ENCODE data around the gene FUOM. TPM values are rescaled to one million over a fixed set of nuclear protein-coding genes. Genes with fewer than 3 reads are reported as not detected.
A peak's percentile ranks its signal among the peaks of the same experiment; 100 is the strongest.

FUOM gene
- total RNA-seq, 1 donor from 2014 or later = 9.3 TPM

- peaks cover 7% of the 10 kb centered on the region for H3K27me3 Mint-ChIP-seq (ENCODE audit: insufficient read depth, low read depth)
- Histone ChIP-seq H3K4me2 (no peak overlapping the region), H3K27ac (no peak overlapping the region), H3K9ac (no peak overlapping the region), H3K4me3 (no peak overlapping the region), H3K9me3 (ENCODE audit: low read depth) (no peaks in the 10 kb centered on the region), H4K20me1 (ENCODE audit: low read depth) (no peaks in the 10 kb centered on the region), H3K27me3 (peaks cover 3% of the 10 kb centered on the region), H3K36me3 (no peaks in the 10 kb centered on the region), H2AFZ (replicated peaks) (no peak overlapping the region), H3K4me1 (no peaks in the 10 kb centered on the region), H3F3A (ENCODE audit: low read depth) (peaks cover 17% of the 10 kb centered on the region), H3K79me2 (ENCODE audit: low read depth) (no peaks in the 10 kb centered on the region)
- H3K4me3 Mint-ChIP-seq = peak overlapping the region; percentile 43
- no peaks in the 10 kb centered on the region for H3K9me3 Mint-ChIP-seq
- DNase-seq (ENCODE audit: low spot score) = no peak
- TF ChIP-seq EZH2 (IDR thresholded peaks at IDR 0.05) (no peak), EZH2phosphoT487 (IDR thresholded peaks at IDR 0.05) (no peak)
- TF ChIP-seq, protein P1, sequence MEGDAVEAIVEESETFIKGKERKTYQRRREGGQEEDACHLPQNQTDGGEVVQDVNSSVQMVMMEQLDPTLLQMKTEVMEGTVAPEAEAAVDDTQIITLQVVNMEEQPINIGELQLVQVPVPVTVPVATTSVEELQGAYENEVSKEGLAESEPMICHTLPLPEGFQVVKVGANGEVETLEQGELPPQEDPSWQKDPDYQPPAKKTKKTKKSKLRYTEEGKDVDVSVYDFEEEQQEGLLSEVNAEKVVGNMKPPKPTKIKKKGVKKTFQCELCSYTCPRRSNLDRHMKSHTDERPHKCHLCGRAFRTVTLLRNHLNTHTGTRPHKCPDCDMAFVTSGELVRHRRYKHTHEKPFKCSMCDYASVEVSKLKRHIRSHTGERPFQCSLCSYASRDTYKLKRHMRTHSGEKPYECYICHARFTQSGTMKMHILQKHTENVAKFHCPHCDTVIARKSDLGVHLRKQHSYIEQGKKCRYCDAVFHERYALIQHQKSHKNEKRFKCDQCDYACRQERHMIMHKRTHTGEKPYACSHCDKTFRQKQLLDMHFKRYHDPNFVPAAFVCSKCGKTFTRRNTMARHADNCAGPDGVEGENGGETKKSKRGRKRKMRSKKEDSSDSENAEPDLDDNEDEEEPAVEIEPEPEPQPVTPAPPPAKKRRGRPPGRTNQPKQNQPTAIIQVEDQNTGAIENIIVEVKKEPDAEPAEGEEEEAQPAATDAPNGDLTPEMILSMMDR (IDR thresholded peaks at IDR 0.05) = no peak
- H3K4me1 Mint-ChIP-seq = no peaks in the 10 kb centered on the region
- H3K27ac Mint-ChIP-seq = no peak overlapping the region
- H3K36me3 Mint-ChIP-seq = peaks cover 19% of the 10 kb centered on the region
Measured at GRCh38 chr10:133361773-133362441, 4.1 kb upstream of the FUOM start.

DNA sequence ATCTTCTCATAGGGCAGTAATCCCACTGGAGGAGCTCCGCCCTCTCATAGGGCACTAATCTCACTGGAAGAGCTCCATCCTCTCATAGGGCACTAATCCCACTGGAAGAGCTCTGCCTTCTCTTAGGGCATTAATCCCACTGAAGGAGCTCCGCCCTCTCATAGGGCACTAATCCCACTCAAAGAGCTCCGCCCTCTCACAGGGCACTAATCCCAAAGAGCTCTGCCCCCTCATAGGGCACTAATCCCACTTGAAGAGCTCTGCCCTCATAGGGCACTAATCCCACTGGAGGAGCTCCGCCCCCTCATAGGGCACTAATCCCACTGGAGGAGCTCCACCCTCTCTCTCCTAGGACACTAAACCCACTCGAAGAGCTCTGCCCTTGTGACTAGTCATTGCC lies 3.4 kb upstream of the FUOM start:
- Histone ChIP-seq H3K27ac (no peak overlapping the region), H3K36me3 (no peaks in the 10 kb centered on the region), H3K9me3 (ENCODE audit: low read depth) (no peaks in the 10 kb centered on the region), H3K27me3 (peaks cover 8% of the 10 kb centered on the region), H3F3A (ENCODE audit: low read depth) (peaks cover 17% of the 10 kb centered on the region), H4K20me1 (ENCODE audit: low read depth) (peaks cover 6% of the 10 kb centered on the region), H3K79me2 (ENCODE audit: low read depth) (peaks cover 6% of the 10 kb centered on the region), H3K9ac (no peak overlapping the region), H3K4me3 (no peak overlapping the region), H3K4me2 (no peak overlapping the region), H2AFZ (replicated peaks) (no peak overlapping the region), H3K4me1 (no peaks in the 10 kb centered on the region)
- no peak for DNase-seq (ENCODE audit: low spot score)
- Mint-ChIP-seq H3K36me3 (peaks cover 19% of the 10 kb centered on the region), H3K27me3 (ENCODE audit: insufficient read depth, low read depth) (peaks cover 7% of the 10 kb centered on the region), H3K9me3 (no peaks in the 10 kb centered on the region), H3K4me3 (no peak overlapping the region), H3K27ac (no peak overlapping the region), H3K4me1 (no peaks in the 10 kb centered on the region)
- TF ChIP-seq, protein P1 (IDR thresholded peaks at IDR 0.05) = no peak

DNA sequence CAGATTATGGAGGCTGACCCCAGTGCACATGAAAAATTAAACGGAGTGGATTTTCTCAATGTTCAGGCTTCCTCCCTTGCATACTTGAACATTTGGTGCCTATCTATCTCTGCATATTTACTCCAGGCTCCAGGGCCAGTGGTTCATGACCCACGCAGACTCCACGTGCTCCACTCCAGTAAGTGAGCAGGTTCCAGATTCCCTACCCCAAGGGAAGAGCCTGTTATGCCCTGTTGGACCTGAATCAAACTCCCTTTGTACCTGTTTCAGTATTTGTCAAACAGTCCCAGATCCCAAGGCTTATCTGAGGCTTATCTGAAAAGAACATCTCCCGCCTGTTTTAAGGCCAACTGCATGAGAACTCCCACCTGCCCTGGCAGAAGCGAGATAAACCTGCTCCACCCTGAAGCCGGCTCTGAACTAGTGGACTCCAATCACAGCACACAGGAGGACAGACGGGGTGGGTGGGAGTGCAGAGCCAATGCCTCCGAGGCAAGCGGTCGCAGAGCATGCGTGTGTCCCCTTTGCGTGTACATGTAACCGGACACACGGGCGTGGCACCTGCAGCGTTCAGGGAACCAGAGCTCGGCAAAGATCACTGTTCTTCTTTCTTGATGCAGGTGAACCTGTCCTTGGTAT lies 2.3 kb upstream of the FUOM start:
- no peak overlapping the region for H3K4me2 ChIP-seq
- TF ChIP-seq EZH2phosphoT487 (IDR thresholded peaks at IDR 0.05) (no peak), EZH2 (IDR thresholded peaks at IDR 0.05) (no peak)
- TF ChIP-seq, protein P1 (IDR thresholded peaks at IDR 0.05) = no peak
- no peak overlapping the region for H3K27ac Mint-ChIP-seq
- no peaks in the 10 kb centered on the region for H3K9me3 ChIP-seq (ENCODE audit: low read depth)
- peak overlapping the region; percentile 3 for H3K4me3 Mint-ChIP-seq
- H3K27me3 ChIP-seq = peaks cover 8% of the 10 kb centered on the region
- peaks cover 17% of the 10 kb centered on the region for H3K36me3 Mint-ChIP-seq
- peaks cover 14% of the 10 kb centered on the region for H4K20me1 ChIP-seq (ENCODE audit: low read depth)
- no peak overlapping the region for H3K4me3 ChIP-seq
- peaks cover 7% of the 10 kb centered on the region for H3K79me2 ChIP-seq (ENCODE audit: low read depth)
- no peaks in the 10 kb centered on the region for H3K9me3 Mint-ChIP-seq
- no peak overlapping the region for H3K27ac ChIP-seq
- no peak overlapping the region for H2AFZ ChIP-seq (replicated peaks)
- H3K9ac ChIP-seq = no peak overlapping the region
- no peaks in the 10 kb centered on the region for H3K4me1 ChIP-seq
- H3F3A ChIP-seq (ENCODE audit: low read depth) = peaks cover 17% of the 10 kb centered on the region
- H3K4me1 Mint-ChIP-seq = no peaks in the 10 kb centered on the region
- H3K36me3 ChIP-seq = no peaks in the 10 kb centered on the region
- H3K27me3 Mint-ChIP-seq (ENCODE audit: insufficient read depth, low read depth) = peaks cover 7% of the 10 kb centered on the region
- DNase-seq (ENCODE audit: low spot score) = no peak

All from neural progenitor cell (in vitro differentiated cells).